OCI-LY3 (cell line): ENCODE results near the gene GGCX.

Experiments
- CTCF ChIP-seq: fragments of 200-600, 300-600 bp; sonication (generic); IDR thresholded peaks from 2 replicates; pipeline ENCODE4 v1.5.1; 2014; ENCODE audit warnings: antibody characterized with exemption, low read length, low read depth
- EZH2phosphoT487 ChIP-seq: fragments of 200-600 bp; shearing (Covaris generic); IDR thresholded peaks from 2 replicates; pipeline ENCODE4 v1.6.1; 2018; ENCODE audit warnings: antibody characterized with exemption, mixed run types, low read depth

GRCh38 chr2:85551698-85552678 is 9.3 kb downstream of the GGCX start:
- TF ChIP-seq CTCF (peak; percentile 96), EZH2phosphoT487 (no peak)
